ENCODE results near the gene SMCO2. TPM values are rescaled to one million over a fixed set of nuclear protein-coding genes. Genes with fewer than 3 reads are reported as not detected.

SMCO2 gene
- polyA plus RNA-seq, 3 donors = 17.4 TPM; not detected in 2

DNA sequence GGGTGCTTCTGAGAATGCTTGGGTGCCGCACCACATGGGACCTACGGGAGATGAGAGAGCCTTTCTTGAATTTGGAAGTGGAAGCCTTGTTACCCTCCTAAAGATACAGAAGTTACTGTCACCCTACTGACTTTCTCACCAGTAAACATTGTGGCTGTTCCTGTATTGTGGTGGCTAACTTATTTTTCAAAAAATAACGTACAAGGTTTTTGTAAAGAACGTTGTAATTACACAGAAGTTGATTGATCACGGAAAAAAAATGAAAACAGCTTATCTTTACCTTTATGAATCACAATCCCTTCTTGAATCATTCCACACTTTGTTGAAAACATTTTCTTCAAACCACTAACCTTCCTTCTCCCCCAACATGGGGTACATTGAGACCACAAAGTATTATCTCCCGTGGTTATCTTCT lies 55.5 kb downstream of the SMCO2 start:
- H3K27me3 ChIP-seq (ENCODE audit: control insufficient read depth in 2 of 2, insufficient read depth in 2 of 2, low read length in 2 of 2) = no peaks in the 10 kb centered on the region
- H3K4me2 ChIP-seq (replicated peaks; ENCODE audit: extremely low read depth, low read length, poor library complexity, severe bottlenecking) = no peak overlapping the region
- Mint-ChIP-seq H3K27ac (no peak overlapping the region), H3K27me3 (ENCODE audit: low read depth in 3 of 3) (no peaks in the 10 kb centered on the region), H3K4me1 (no peaks in the 10 kb centered on the region), H3K9me3 (peaks cover 2 to 10% (median 5%) of the 10 kb centered on the region in 7 donors), H3K36me3 (no peaks in the 10 kb centered on the region), H3K4me3 (no peak overlapping the region)
- no peaks in the 10 kb centered on the region for H3K9me3 ChIP-seq (replicated peaks in 1 of 2; ENCODE audit: control insufficient read depth in 1 of 2, insufficient read depth in 1 of 2, low read length in 2 of 2)
- no peaks in the 10 kb centered on the region for H4K20me1 ChIP-seq (ENCODE audit: insufficient read depth, low read length)
- no peaks in the 10 kb centered on the region for H3K4me1 ChIP-seq (ENCODE audit: control insufficient read depth in 1 of 2, insufficient read depth in 2 of 2, low read length in 2 of 2)
- no CpG with 5 or more reads among the region's 6 CpGs for WGBS (ENCODE audit: insufficient coverage)
- intact Hi-C loops (cut with micrococcal nuclease) = no loop called here
- DNase-seq = no peak
- no peak overlapping the region for H3K4me3 ChIP-seq (replicated peaks in 1 of 3; ENCODE audit: low read depth in 2 of 3, low read length in 3 of 3)
- no peak overlapping the region for H2AFZ ChIP-seq (ENCODE audit: insufficient read depth, low read depth, low read length, poor library complexity, severe bottlenecking)
- TF ChIP-seq, protein P1, sequence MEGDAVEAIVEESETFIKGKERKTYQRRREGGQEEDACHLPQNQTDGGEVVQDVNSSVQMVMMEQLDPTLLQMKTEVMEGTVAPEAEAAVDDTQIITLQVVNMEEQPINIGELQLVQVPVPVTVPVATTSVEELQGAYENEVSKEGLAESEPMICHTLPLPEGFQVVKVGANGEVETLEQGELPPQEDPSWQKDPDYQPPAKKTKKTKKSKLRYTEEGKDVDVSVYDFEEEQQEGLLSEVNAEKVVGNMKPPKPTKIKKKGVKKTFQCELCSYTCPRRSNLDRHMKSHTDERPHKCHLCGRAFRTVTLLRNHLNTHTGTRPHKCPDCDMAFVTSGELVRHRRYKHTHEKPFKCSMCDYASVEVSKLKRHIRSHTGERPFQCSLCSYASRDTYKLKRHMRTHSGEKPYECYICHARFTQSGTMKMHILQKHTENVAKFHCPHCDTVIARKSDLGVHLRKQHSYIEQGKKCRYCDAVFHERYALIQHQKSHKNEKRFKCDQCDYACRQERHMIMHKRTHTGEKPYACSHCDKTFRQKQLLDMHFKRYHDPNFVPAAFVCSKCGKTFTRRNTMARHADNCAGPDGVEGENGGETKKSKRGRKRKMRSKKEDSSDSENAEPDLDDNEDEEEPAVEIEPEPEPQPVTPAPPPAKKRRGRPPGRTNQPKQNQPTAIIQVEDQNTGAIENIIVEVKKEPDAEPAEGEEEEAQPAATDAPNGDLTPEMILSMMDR (IDR thresholded peaks at IDR 0.05) = no peak
- no peaks in the 10 kb centered on the region for H3K79me2 ChIP-seq (ENCODE audit: insufficient read depth, low read length)
- no peaks in the 10 kb centered on the region for H3K36me3 ChIP-seq (replicated peaks in 1 of 2; ENCODE audit: control insufficient read depth in 1 of 2, insufficient read depth in 2 of 2, low read length in 2 of 2)
- H3K27ac ChIP-seq (ENCODE audit: low read depth in 1 of 2, low read length in 2 of 2) = no peak overlapping the region
- no peak overlapping the region for H3K9ac ChIP-seq (ENCODE audit: insufficient read depth, low read length, poor library complexity, severe bottlenecking)

DNA sequence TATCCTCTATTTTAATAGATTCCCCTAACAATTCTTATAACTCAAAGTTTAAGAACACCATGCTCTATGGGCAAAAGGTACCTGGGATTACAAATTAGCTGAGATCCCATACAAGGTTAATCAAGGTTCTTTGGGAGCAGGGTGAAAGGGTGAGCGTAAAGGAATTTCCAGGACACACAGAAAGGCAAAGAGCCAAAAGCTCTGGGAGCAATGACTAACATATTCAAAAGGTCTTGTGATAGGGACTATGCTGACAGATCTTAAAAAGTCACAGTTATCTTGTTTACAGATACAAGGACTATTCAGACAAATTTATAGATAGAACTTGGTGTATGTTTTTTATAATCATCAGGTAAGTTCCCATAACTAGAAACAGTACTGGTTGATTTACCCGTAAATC lies 58.0 kb downstream of the SMCO2 start:
- intact Hi-C loops (cut with micrococcal nuclease) = no loop called here
- H3K4me2 ChIP-seq (replicated peaks; ENCODE audit: extremely low read depth, low read length, poor library complexity, severe bottlenecking) = no peak overlapping the region
- no peak overlapping the region for H3K27ac ChIP-seq (ENCODE audit: low read depth in 1 of 2, low read length in 2 of 2)
- no peaks in the 10 kb centered on the region for H3K79me2 ChIP-seq (ENCODE audit: insufficient read depth, low read length)
- DNase-seq = no peak
- H4K20me1 ChIP-seq (ENCODE audit: insufficient read depth, low read length) = no peaks in the 10 kb centered on the region
- no peaks in the 10 kb centered on the region for H3K27me3 ChIP-seq (ENCODE audit: control insufficient read depth in 2 of 2, insufficient read depth in 2 of 2, low read length in 2 of 2)
- no peaks in the 10 kb centered on the region for H3K9me3 ChIP-seq (replicated peaks in 1 of 2; ENCODE audit: control insufficient read depth in 1 of 2, insufficient read depth in 1 of 2, low read length in 2 of 2)
- Mint-ChIP-seq H3K4me1 (no peaks in the 10 kb centered on the region), H3K27me3 (ENCODE audit: low read depth in 3 of 3) (no peaks in the 10 kb centered on the region), H3K4me3 (no peak overlapping the region), H3K36me3 (no peaks in the 10 kb centered on the region), H3K9me3 (peaks cover 0 to 8% (median 2%) of the 10 kb centered on the region in 7 donors), H3K27ac (no peak overlapping the region)
- WGBS (ENCODE audit: insufficient coverage) = 100% methylated on average over 1 of the region's 2 CpGs
- H2AFZ ChIP-seq (ENCODE audit: insufficient read depth, low read depth, low read length, poor library complexity, severe bottlenecking) = no peak overlapping the region
- H3K36me3 ChIP-seq (replicated peaks in 1 of 2; ENCODE audit: control insufficient read depth in 1 of 2, insufficient read depth in 2 of 2, low read length in 2 of 2) = no peaks in the 10 kb centered on the region
- H3K4me3 ChIP-seq (replicated peaks in 1 of 3; ENCODE audit: low read depth in 2 of 3, low read length in 3 of 3) = no peak overlapping the region
- no peaks in the 10 kb centered on the region for H3K4me1 ChIP-seq (ENCODE audit: control insufficient read depth in 1 of 2, insufficient read depth in 2 of 2, low read length in 2 of 2)
- TF ChIP-seq, protein P1 (IDR thresholded peaks at IDR 0.05) = no peak
- H3K9ac ChIP-seq (ENCODE audit: insufficient read depth, low read length, poor library complexity, severe bottlenecking) = no peak overlapping the region
